Nephron (organoid): ENCODE data around the gene FANCI.

Experiments used
- H3K27ac Mint-ChIP-seq, 3 experiments: 2 replicates each; pipeline ENCODE4 v1.8.0; 2020; ENCODE audit warnings: mixed read lengths in 3 of 3, mild to moderate bottlenecking in 2 of 3, moderate library complexity in 1 of 3
- H3K27me3 Mint-ChIP-seq: 2 replicates; pipeline ENCODE4 v1.8.0; 2021; ENCODE audit warnings: low read depth, mild to moderate bottlenecking, moderate library complexity, mixed read lengths
- H3K36me3 Mint-ChIP-seq: 2 replicates; pipeline ENCODE4 v1.8.0; 2020; ENCODE audit warnings: low read depth, mixed read lengths
- H3K4me1 Mint-ChIP-seq: 2 replicates; pipeline ENCODE4 v1.8.0; 2020; ENCODE audit warnings: mixed read lengths
- H3K4me3 Mint-ChIP-seq, 3 experiments: 2 replicates each; pipeline ENCODE4 v1.8.0; 2020; ENCODE audit warnings: mild to moderate bottlenecking in 3 of 3, mixed read lengths in 3 of 3, moderate library complexity in 2 of 3
- H3K9me3 Mint-ChIP-seq: 2 replicates; pipeline ENCODE4 v1.8.0; 2020; ENCODE audit warnings: mixed read lengths
- TF ChIP-seq, protein P1 (sequence below), 3 experiments: fragments of 200-600 bp; sonication (generic); IDR thresholded peaks; one replicate each; pipeline ENCODE4 v1.5.0; 2021; ENCODE audit warnings: antibody characterized with exemption in 3 of 3; ENCODE audit not compliant: unreplicated experiment in 3 of 3

The FANCI gene

DNA sequence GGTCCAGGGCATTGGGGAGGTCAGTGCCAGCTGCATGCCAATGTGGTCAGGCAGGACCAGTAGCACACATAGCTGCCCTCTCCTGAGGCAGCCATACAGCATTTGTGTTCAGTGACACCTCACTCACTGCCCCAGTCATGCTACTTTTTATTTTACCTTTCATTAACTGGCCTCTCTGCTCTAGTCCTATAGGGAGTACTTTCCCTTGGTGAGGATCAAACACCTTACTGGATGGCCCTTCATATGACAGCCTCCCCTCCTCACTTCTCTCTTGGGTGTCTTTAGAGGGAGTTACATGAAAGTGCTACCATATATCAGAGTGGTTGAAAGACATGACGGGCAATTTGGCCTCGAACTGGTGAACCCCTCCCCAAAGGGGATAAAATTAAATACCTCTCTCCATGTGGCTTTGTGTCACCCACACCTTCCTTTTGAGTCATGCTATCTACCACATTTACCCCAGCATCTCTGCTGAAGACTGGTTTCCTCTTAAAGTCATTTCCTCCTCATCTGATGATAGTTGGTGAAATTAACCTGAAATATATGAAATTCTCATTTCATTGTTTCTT is 40.0 kb upstream of the FANCI start:
- Mint-ChIP-seq H3K36me3 (peaks cover 4% of the 10 kb centered on the region), H3K9me3 (no peaks in the 10 kb centered on the region), H3K4me1 (peaks cover 13% of the 10 kb centered on the region), H3K4me3 (no peak overlapping the region), H3K27ac (no peak overlapping the region), H3K27me3 (no peaks in the 10 kb centered on the region)
- TF ChIP-seq, protein P1, sequence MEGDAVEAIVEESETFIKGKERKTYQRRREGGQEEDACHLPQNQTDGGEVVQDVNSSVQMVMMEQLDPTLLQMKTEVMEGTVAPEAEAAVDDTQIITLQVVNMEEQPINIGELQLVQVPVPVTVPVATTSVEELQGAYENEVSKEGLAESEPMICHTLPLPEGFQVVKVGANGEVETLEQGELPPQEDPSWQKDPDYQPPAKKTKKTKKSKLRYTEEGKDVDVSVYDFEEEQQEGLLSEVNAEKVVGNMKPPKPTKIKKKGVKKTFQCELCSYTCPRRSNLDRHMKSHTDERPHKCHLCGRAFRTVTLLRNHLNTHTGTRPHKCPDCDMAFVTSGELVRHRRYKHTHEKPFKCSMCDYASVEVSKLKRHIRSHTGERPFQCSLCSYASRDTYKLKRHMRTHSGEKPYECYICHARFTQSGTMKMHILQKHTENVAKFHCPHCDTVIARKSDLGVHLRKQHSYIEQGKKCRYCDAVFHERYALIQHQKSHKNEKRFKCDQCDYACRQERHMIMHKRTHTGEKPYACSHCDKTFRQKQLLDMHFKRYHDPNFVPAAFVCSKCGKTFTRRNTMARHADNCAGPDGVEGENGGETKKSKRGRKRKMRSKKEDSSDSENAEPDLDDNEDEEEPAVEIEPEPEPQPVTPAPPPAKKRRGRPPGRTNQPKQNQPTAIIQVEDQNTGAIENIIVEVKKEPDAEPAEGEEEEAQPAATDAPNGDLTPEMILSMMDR (IDR thresholded peaks at IDR 0.05; ENCODE audit: unreplicated experiment in 3 of 3), result no peak

DNA sequence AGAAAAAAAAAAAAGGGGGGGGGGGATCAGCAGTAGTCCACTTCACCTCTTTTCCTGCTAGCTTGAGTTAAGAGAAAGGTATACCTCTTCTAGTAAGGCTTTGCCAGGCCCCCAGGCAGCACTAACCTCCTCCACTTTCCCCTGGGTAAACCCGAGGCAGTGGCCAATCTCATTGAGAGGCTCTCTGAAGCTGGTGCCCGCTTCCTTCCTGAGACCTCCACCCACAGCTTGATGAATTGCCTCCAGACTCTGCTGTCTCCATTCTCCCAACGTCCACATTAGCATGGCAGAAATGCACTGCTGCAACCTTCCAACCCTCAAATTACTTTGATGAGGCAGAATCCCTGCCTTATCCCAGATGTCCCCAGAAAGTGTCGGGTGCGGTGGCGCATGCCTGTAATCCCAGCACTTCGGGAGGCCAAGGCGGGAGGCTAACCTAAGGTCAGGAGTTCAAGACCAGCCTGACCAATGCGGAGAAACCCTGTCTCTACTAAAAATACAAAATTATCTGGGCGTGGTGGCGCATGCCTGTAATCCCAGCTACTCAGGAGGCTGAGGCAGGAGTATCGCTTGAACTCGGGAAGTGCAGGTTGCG is 37.7 kb upstream of the FANCI start:
- TF ChIP-seq, protein P1 (IDR thresholded peaks at IDR 0.05; ENCODE audit: unreplicated experiment in 3 of 3), result no peak
- peaks cover 6% of the 10 kb centered on the region for H3K4me1 Mint-ChIP-seq
- H3K36me3 Mint-ChIP-seq, result peaks cover 3% of the 10 kb centered on the region
- H3K27ac Mint-ChIP-seq, result no peak overlapping the region
- H3K4me3 Mint-ChIP-seq, result no peak overlapping the region
- no peaks in the 10 kb centered on the region for H3K27me3 Mint-ChIP-seq
- H3K9me3 Mint-ChIP-seq, result no peaks in the 10 kb centered on the region

DNA sequence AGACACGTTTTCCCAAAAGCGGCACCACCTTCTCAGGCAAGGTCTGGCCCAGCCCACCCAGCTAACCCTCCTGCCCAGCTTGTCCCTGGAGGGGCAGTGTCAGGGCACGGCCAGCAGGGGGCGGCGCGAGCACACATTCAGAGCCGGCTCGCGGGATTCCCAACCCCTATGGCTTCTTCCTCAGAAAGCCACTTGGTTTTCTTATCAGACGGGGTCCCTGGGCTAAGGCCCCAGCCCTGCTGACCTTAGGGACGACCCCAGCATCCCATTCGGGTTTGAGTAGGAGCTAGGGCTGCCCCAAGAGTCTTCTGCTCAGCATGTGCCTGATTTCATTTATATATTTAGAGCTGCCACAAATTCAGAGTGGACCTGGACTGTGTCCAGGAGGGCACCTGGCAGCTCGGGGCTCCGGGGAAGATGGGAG is 36.9 kb upstream of the FANCI start:
- Mint-ChIP-seq H3K9me3 (no peaks in the 10 kb centered on the region), H3K27ac (no peak overlapping the region), H3K4me3 (no peak overlapping the region), H3K27me3 (no peaks in the 10 kb centered on the region), H3K4me1 (peaks cover 6% of the 10 kb centered on the region), H3K36me3 (no peaks in the 10 kb centered on the region)
- TF ChIP-seq, protein P1 (IDR thresholded peaks at IDR 0.05; ENCODE audit: unreplicated experiment in 3 of 3), result peak; percentile 95 to 97 (median 96)

DNA sequence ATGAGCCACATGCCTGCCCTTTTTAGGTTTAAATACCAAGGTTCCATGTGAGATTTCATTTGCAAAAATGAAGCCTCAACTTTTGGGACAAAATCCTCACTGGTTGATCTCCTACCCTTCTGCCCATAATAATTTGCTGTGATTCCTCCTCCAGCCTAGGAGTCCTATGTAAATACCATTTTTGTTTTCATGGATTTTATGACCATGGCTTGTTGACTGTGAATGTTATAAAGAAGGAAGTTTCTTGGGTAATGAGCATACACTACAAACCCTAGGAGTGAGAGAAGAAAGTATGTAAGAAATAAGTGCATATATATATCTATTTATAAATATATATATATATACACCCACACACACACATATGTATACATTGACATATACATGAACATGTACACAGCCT is 35.5 kb upstream of the FANCI start:
- no peaks in the 10 kb centered on the region for H3K36me3 Mint-ChIP-seq
- no peak overlapping the region for H3K4me3 Mint-ChIP-seq
- no peaks in the 10 kb centered on the region for H3K27me3 Mint-ChIP-seq
- TF ChIP-seq, protein P1 (IDR thresholded peaks at IDR 0.05; ENCODE audit: unreplicated experiment in 3 of 3), result no peak
- peaks cover 7% of the 10 kb centered on the region for H3K4me1 Mint-ChIP-seq
- no peak overlapping the region for H3K27ac Mint-ChIP-seq
- H3K9me3 Mint-ChIP-seq, result no peaks in the 10 kb centered on the region

DNA sequence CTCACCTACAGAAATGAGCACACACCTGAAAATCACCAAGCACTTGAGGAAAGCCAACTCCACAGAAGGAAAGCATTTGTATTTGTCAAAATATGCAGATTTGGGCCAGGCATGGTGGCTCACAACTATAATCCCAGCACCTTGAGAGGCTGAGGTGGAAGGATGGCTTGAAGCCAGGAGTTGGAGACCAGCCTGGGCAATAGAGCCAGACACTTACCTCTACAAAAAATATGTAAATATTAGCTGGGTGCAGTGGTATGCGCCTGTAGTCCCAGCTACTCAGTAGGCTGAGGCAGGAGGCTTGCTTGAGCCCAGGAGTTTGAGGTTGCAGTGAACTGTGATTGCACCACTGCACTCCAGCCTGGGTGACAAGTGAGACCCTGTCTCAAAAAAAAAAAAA is 34.7 kb upstream of the FANCI start:
- H3K4me3 Mint-ChIP-seq, result no peak overlapping the region
- TF ChIP-seq, protein P1 (IDR thresholded peaks at IDR 0.05; ENCODE audit: unreplicated experiment in 3 of 3), result no peak
- H3K27me3 Mint-ChIP-seq, result no peaks in the 10 kb centered on the region
- H3K9me3 Mint-ChIP-seq, result no peaks in the 10 kb centered on the region
- no peaks in the 10 kb centered on the region for H3K36me3 Mint-ChIP-seq
- H3K27ac Mint-ChIP-seq, result no peak overlapping the region
- H3K4me1 Mint-ChIP-seq, result peaks cover 12% of the 10 kb centered on the region

DNA sequence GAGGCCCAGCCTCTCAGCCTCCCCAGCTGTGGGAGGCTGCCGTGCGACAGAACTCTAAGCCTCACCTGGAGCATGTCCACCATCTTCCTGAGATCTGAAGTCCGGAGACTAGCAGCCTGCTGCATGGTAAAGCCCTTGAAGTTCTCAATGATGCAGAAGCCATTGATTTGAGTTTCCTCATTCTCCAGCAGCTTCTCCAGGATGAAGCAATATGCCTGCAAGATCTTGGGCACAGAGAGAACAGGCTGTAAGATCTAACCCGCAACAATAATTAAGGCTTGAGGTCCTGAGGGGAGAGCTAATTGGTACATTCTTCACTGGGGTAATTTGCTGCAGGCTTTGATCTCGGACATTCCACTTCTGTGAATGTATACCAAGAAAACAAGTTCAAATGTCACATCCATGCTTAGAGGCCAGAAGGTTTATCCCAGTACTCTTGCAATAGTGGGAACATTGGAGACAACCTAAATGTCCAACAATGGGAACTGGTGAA is 32.1 kb upstream of the FANCI start:
- Mint-ChIP-seq H3K36me3 (no peaks in the 10 kb centered on the region), H3K27ac (no peak overlapping the region), H3K4me1 (peaks cover 11% of the 10 kb centered on the region), H3K27me3 (peaks cover 8% of the 10 kb centered on the region), H3K9me3 (no peaks in the 10 kb centered on the region), H3K4me3 (no peak overlapping the region)
- TF ChIP-seq, protein P1 (IDR thresholded peaks at IDR 0.05; ENCODE audit: unreplicated experiment in 3 of 3), result no peak
